GM12892 (cell line): Measurements from ENCODE around the gene STARD9.

Source experiments
- POLR2A ChIP-seq: IDR thresholded peaks from 2 replicates; pipeline ENCODE4 v1.6.1; 2011; ENCODE audit warnings: low read depth, low read length, control low read depth
- TAF1 ChIP-seq: IDR thresholded peaks from 2 replicates; pipeline ENCODE4 v1.6.1; 2011; ENCODE audit warnings: low read depth, mild to moderate bottlenecking, control low read depth, low read length, borderline replicate concordance

DNA sequence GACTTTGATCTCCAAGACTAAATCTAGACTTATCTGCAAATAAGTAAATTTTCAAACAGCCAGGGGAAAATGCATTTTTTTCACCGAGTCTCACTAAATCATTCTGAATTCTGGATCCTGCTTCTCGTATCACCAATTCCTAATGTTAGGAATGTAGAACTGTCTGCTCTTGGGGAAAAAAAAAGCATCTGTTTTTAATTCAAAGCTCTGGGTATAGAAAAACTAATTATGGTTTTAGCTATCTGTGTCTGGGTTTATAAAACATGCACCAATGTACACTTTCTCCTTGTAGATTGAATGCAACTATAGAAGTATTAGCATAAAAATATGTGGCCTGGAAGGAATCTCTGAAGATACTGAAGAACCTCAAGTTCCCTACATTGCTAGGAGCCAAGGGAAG, 166.3 kb downstream of the STARD9 start:
- no peak for TF ChIP-seq POLR2A
- TF ChIP-seq TAF1 = no peak
